GM21447 (cell line): ENCODE data around the gene UGT1A9.

ENCODE experiments used
- ATAC-seq: cut with Tn5 transposase; IDR thresholded peaks from one replicate; pipeline ENCODE4 v1.9.1; 2021; ENCODE audit not compliant: unreplicated experiment

The UGT1A9 gene

DNA sequence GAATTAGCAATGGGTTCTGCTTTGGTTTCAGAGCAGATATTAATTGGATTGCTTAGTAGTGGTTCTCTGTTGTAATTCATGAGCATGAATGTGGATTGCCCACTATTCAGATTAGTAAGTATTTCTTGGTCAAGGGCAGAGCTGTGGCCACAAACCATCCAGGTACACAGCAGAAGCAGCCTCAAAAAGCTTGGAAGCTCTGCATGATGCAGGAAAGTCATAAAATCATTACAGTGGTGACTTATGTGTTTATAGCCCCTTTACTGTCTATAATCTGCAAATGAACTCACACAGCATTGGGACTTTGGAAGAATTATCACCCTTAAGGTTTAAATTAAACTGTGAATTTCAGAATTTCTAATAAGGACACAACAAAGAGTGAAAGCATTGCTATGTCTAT lies 86.4 kb downstream of the UGT1A9 start:
- no peak for ATAC-seq

DNA sequence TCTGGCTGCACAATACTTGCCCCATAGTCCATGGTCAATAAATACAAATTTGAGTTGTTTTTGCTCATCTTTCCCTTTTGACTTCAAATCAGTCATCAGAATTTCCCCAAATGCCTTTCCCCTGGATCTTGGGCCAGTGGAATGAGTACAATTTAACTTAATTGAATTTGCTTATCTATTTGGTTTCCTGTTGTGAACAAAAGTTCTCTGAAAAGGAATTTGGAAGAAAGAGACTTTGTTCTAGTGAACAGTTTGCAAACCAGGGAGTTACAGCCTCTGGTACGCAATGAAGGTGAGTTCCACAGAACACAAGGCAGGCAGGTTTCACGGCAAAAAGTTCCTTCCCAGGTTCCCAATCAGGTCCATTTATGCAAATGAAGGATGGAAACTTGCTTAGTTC lies 87.2 kb downstream of the UGT1A9 start:
- ATAC-seq = no peak

DNA sequence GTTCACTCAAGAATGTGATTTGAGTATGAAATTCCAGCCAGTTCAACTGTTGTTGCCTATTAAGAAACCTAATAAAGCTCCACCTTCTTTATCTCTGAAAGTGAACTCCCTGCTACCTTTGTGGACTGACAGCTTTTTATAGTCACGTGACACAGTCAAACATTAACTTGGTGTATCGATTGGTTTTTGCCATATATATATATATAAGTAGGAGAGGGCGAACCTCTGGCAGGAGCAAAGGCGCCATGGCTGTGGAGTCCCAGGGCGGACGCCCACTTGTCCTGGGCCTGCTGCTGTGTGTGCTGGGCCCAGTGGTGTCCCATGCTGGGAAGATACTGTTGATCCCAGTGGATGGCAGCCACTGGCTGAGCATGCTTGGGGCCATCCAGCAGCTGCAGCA lies 88.3 kb downstream of the UGT1A9 start, which contains the start of gene UGT1A1:
UGT1A1 (plus strand) TSS at position 228 of the 400 bp plus-strand sequence; CDS start at position 246, 18 bp downstream.
- no peak for ATAC-seq

DNA sequence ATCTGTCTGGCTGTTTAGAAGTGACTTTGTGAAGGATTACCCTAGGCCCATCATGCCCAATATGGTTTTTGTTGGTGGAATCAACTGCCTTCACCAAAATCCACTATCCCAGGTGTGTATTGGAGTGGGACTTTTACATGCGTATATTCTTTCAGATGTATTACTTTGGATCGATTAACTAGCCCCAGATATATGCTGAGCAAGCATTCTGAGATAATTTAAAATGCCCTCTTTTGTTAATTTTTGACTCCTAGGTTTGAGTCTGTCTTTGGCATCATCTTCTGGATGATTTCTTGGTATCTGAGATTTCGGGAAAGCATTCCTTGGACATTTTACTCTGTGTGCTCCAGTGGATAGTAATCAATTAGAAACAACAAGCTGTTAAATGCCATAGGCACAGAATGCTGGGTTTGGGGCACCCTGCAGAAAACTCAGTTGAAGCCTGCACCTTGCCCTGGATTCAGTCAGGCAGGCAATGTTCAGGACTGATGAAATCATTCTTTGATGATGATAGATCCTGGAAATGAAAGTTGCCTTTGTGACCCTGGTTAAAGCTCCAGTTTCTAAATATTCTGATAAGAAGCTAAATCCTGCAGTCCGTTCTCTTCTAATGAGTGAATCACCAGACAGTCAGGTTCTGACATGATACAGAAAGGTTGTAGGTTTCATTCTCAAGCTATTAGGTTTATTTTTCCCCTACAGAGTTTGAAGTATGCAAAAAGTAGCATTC lies 89.5 kb downstream of the UGT1A9 start:
- ATAC-seq = no peak

DNA sequence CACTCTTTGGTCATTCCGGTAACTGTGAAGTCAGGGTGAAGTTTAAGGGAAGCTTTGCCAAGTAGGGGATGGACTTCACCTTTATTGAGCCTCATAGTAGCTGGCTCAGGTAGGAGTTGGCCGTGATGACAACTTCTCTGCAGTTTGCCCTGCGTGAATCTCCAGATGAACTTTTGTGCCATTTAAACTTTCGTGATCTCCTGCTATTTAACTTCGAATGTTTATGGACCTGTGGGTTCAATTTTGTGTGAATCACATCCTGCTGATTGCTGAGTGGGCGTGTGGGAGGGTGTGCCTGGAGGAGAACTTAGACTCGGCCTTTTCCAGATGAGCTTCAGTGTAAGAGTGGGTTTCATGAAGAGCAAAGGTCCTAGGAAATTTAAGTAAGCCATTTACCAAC lies 92.6 kb downstream of the UGT1A9 start:
- no peak for ATAC-seq

DNA sequence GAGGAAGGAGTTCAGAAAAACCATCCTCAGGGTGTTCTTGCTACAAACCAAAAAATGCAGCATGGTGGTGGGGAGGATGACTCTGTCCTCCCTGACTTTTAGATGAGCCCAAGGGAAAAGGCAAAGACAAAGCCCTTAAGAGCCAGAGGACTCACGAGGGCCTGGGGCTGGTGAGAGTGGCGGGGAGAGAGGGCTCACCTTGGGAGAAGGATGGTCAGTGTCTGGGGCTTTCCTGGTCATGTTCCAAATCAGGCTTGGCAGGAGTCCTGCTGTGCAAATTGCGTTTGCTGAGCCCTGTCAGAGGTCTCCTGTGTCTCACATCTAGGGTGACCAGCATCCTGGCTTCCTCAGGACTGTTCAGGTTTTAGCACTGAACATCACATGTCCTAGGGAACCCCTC lies 93.1 kb downstream of the UGT1A9 start:
- no peak for ATAC-seq

DNA sequence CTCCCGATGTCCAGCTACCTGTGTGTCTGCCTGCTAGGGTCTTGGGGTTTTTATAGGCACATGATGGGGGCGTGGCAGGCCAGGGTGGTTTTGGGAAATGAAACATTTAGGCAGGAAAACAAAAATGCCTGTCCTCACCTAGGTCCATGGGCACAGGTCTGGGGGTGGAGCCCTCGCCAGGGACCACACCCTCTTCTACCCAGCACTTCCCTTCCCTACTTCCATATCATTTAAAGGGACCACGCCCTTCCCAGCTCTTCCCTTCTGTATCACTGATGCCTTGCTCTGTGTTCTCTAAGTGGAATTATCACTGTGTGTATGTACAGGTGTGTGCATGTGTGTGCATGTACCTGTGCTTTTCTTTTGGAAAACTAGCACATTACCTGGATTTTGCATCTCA lies 94.7 kb downstream of the UGT1A9 start:
- no peak for ATAC-seq

DNA sequence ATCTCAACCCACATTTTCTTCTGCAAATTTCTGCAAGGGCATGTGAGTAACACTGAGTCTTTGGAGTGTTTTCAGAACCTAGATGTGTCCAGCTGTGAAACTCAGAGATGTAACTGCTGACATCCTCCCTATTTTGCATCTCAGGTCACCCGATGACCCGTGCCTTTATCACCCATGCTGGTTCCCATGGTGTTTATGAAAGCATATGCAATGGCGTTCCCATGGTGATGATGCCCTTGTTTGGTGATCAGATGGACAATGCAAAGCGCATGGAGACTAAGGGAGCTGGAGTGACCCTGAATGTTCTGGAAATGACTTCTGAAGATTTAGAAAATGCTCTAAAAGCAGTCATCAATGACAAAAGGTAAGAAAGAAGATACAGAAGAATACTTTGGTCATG lies 96.4 kb downstream of the UGT1A9 start:
- no peak for ATAC-seq

DNA sequence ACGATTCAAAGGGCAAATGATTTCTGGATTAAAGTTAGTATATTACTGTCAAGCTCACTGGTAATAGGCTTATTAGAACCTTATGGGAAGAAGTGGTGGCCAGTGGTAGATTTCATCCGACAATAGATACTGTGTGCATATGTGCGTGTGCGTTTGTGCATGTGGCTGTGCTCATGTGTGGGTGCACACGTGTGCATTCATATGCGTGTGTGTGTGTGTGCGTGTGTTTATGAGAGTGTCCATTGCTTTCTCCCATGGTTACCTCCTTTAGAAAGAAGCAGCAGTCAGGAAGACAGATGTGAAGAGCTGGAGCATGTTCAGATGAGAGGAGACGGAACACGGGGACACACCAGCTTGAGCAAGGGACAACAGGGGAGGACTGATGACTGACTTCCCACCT lies 97.6 kb downstream of the UGT1A9 start:
- no peak for ATAC-seq

DNA sequence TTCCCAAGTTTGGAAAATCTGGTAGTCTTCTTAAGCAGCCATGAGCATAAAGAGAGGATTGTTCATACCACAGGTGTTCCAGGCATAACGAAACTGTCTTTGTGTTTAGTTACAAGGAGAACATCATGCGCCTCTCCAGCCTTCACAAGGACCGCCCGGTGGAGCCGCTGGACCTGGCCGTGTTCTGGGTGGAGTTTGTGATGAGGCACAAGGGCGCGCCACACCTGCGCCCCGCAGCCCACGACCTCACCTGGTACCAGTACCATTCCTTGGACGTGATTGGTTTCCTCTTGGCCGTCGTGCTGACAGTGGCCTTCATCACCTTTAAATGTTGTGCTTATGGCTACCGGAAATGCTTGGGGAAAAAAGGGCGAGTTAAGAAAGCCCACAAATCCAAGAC lies 100.5 kb downstream of the UGT1A9 start:
- ATAC-seq = no peak

DNA sequence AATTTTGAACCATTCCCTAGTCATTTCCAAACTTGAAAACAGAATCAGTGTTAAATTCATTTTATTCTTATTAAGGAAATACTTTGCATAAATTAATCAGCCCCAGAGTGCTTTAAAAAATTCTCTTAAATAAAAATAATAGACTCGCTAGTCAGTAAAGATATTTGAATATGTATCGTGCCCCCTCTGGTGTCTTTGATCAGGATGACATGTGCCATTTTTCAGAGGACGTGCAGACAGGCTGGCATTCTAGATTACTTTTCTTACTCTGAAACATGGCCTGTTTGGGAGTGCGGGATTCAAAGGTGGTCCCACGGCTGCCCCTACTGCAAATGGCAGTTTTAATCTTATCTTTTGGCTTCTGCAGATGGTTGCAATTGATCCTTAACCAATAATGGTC lies 100.9 kb downstream of the UGT1A9 start:
- no peak for ATAC-seq

DNA sequence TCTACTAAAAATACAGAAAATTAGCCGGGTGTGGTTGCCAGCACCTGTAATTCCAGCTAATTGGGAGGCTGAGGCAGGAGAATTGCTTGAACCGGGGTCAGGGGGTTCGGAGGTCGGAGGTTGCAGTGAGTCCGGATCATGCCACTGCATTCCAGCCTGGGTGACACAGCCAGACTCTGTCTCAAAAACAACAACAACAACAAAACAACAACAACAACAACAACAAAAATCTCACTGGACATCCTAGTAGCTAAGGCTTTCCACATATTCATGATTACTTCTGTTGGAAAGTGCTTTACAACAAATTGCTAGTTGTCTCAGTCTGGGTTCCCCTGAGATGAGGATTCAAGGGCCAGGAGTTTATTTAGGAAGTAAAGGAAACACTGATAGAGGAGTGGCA lies 102.2 kb downstream of the UGT1A9 start:
- no peak for ATAC-seq

DNA sequence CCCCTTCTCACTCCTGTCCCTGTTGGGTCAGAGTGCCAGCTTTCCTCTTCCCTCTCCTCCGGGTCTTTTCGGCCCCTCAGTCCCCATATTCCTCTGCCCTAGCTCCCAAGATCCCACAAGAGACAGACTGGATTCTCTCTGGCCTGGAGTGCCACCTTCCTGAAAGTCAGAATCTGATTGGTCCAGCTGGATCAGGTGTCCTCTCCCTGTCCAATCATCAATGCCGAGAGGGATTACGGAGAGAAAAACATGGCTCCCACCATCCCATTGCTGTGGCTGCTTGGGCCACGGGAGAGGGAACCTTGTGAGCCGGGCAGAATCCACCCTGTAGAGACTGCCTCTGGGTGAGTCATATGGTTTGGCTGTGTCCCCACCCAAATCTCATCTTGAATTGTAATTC lies 103.7 kb downstream of the UGT1A9 start:
- no peak for ATAC-seq

DNA sequence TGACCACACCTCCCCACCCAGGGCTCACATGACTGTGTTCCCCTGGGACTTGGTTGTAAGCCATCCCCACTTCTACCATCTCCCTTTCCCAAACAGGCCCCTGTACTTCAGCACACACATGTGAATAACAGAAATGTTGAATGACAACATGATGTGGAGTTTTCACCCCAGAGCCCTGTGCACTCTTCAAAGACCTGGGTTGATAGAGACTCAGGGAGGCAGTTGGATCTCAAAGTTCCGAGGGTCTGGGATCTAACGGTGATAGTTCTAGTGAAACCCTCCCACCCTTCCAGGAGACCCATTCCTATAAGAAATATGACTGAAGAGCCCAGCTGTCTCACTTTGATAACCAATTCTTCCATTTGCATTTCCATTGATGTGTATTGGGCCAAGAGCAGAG lies 106.3 kb downstream of the UGT1A9 start, which contains the start of gene MROH2A:
MROH2A (plus strand) TSS at position 301 of the 400 bp plus-strand sequence. CDS start 1,029 bp downstream, outside the sequence.
- no peak for ATAC-seq

DNA sequence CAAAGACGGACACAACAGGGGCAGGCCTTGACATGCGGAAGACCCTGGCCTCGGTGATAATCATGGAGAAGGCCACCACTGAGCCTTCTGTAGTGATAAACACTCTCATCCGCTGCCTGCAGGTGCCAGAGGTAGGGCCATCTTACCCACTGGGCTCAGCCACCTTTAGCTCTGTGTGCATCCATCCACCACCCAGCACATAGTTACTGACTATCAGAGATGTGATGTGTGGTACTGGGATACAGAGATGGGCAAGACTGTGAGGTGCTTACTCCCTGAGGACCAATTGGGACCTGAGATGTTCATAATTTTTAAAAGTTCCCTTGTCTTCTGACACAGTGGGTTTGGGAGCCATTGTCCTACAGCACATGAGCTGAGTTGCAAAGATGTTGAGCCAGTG lies 108.0 kb downstream of the UGT1A9 start:
- ATAC-seq = no peak

DNA sequence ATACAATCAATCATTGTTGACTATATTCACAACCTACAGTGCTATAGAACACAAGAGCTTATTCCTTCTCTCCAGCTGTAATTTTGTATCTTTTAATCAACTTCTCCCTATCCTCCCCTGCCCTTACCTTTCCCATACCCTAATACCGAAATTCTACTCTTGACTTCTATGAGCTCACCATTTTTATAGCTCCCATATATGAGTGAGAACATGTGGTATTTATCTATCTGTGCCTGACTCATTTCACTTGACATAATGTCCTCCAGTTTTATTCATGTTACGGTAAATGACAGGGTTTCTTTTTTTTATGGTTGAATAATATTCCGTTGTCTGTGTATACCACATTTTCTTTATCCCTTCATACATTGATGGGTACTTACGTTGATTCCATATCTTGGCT lies 109.1 kb downstream of the UGT1A9 start:
- no peak for ATAC-seq

DNA sequence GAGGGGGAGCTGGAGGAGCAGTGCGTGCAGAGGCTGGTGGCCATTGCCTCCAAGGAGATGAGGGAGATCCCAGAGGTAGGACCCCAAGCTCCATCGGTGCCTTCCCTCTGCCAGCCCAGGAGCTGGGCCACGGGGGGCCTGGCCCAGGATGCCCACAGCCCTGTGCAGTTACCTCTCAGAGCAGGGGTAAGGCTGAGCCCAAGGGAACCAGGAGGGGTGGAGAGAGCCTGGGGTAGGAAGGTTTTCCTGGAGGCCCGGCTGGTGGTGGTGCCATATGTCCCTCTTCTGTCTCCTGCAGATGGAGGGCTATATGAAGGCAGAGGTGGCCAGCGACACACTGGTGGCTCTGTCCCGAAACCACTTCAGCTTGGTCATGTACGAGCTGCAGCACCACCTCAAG lies 117.9 kb downstream of the UGT1A9 start:
- no peak for ATAC-seq

DNA sequence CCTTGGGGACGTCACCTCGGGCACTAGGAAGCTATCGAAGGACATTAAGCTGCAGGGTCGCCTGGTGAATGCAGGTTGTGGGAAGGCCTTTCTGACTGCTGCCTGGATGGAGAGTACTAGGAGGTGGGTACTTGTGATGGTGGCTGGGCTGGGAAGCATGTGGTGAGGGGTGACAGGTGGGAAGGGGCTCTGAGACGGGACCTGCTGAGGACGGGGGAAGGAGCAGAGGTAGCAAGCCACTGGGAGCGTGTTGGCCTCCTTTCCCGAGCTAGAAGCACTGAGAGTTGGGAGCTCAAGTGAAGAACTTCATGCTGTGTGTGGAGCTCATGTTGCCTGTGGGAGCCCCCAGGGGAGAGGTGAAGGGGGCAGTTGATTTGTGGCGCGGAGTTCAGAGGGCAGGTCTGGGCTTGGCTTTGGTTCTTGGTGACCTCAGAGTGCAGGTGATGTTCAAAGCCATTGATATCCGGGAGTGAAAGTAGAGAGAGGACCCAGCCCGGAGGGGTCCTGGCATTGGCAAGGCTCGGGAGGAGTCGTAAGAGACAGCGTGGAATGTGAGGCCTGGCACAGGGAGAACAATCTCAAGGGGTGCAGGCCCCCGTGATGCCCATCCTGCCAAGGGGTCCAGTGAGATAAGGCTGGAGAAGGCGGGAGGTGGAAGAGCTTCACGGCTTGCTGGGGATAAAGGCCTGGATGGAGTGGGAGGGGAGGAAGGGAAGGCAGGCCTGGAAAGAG lies 119.6 kb downstream of the UGT1A9 start:
- no peak for ATAC-seq

DNA sequence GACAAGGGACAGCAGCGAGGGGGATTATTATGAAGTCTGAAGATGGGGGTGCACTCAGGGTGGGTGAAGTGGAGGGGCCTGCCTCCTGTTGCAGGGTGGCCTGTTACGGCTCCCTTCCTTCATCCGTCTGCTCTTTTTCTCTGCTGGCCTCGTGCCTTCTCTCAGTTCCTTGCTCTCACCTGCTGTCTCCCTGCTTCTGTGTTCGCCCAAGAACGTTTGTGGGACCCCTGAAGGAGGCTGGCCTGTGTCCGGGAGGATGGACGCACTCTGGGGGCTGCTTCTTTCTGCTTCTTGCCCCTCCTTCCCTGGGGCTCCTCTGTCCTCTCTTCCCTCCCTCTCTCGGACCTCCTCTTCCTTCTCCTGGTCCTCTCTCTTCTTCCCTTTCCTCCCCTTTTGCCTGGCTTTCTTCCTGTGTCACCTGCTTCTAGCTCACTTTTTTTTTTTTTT lies 120.2 kb downstream of the UGT1A9 start:
- no peak for ATAC-seq

DNA sequence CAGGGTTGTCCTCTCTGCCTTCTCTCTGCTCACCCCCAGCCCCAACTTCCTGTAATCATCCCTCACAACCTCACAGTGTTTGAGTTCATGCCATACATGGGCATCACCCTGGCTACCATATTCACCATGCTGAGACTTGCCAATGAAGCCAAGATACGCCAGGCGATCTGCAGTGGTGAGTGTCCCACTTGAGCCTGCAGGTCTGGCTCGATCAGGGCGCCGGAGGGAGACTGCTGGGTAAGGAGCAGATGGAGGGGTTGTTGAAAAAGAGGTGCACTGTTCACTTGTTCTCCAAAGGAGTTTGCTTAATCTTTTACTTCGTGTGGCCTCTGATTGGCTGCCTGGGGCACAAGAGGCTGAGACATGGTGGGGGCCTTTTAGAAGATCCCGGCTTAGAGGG lies 121.0 kb downstream of the UGT1A9 start:
- ATAC-seq = no peak

DNA sequence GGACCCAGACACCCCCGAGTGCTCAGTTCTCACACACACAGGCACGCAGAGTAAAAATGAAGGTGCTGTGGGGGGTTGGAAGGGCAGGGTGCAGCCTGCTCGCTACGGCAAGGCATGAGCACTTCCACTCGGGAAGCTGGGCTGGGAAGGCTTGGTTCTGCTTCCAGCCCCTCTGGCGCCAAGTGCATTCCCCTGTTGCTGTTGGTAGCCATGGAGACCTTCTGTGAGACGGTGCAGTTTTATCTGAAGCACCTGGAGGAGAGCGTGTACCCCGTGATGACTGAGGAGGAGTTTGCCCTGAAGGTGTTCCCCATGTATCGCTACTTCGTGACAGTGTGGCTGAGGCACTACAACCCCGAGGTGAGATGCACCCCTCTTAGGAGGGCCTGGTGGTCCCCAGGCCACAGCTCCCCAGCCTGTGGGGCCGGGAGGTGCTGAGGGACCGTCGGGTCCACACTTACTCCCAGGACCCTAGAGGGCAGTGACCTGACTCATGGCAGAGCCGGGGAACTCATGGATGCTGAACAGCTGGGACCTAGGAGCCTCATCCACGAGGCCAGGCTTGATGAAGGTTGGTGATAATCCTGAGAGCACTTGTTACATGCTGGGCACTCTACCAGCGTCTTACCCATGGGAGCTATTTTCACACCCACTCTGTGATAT lies 121.9 kb downstream of the UGT1A9 start:
- no peak for ATAC-seq

DNA sequence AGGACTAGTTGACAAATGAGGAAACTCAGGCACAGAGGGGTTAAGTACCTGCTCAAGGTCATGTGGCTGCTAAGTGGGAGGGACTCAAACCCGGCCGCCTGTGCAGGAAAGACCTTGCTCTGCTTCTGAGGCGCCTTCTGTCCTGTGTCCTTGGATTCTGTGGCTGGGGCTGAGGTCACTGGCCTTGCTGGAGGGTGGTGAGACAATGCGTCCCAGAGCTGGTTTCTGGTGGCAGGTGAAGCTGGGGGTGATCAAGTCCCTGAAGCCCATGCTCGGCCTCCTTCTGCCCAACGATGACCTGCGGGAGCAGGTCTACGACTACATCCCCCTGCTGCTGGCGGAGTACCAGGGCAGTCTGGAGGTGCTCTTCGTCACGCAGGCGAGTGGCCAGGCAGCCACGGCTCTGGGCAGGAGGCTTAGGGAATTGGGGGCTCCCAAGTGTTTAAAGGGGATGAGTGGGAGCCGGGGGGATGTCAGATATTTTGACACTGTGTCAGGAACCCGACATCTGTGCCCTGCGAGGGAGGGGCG lies 122.5 kb downstream of the UGT1A9 start:
- ATAC-seq = no peak
